ENCODE measurements around the gene SCUBE2.

SCUBE2 gene

GRCh38 chr11:9091044-9091922 is at the start of gene SCUBE2:
Gene SCUBE2, minus strand, starts transcription at chr11:9091599. Its CDS starts 71 bp downstream, at chr11:9091528.
- no peak for FAIRE-seq

GRCh38 chr11:9141186-9141585 is 49.8 kb upstream of the SCUBE2 start:
- FAIRE-seq, result no peak

- FAIRE-seq, result no peak
These were observed 48.4 kb upstream of the SCUBE2 start for GRCh38 chr11:9139628-9140357.

- no peak for FAIRE-seq
These were observed 47.5 kb upstream of the SCUBE2 start for GRCh38 chr11:9138612-9139579.

GRCh38 chr11:9138133-9138453 is 46.7 kb upstream of the SCUBE2 start:
- FAIRE-seq, result no peak

- FAIRE-seq, result no peak
These were observed 46.1 kb upstream of the SCUBE2 start for GRCh38 chr11:9137293-9138132.

- FAIRE-seq, result no peak
These were observed 45.3 kb upstream of the SCUBE2 start for GRCh38 chr11:9136741-9137140.

- no peak for FAIRE-seq
These were observed 42.6 kb upstream of the SCUBE2 start for GRCh38 chr11:9133956-9134355.

GRCh38 chr11:9132203-9132878 is 40.9 kb upstream of the SCUBE2 start:
- FAIRE-seq, result no peak

- no peak for FAIRE-seq
These were observed 38.9 kb upstream of the SCUBE2 start for GRCh38 chr11:9130297-9130696.

- no peak for FAIRE-seq
These were observed 35.2 kb upstream of the SCUBE2 start for GRCh38 chr11:9126636-9127035.

GRCh38 chr11:9125185-9125886 is 33.9 kb upstream of the SCUBE2 start:
- no peak for FAIRE-seq

GRCh38 chr11:9123595-9124304 is 32.4 kb upstream of the SCUBE2 start:
- FAIRE-seq, result no peak

GRCh38 chr11:9121469-9121796 is 30.0 kb upstream of the SCUBE2 start:
- FAIRE-seq, result no peak

GRCh38 chr11:9120664-9121468 is 29.5 kb upstream of the SCUBE2 start:
- no peak for FAIRE-seq

- no peak for FAIRE-seq
These were observed 26.9 kb upstream of the SCUBE2 start for GRCh38 chr11:9118277-9118676.

- FAIRE-seq, result no peak
These were observed 20.7 kb upstream of the SCUBE2 start for GRCh38 chr11:9112075-9112474.

GRCh38 chr11:9109858-9110731 is 18.7 kb upstream of the SCUBE2 start:
- FAIRE-seq, result no peak
